SK-N-MC (cell line): ENCODE data around the gene ALOX12B.

ENCODE experiments used
- EZH2 ChIP-seq: fragments of 200-600 bp; sonication (generic); IDR thresholded peaks from one replicate; pipeline ENCODE4 v1.6.1; 2017; ENCODE audit warnings: antibody characterized with exemption
- FOXP2 ChIP-seq: optimal IDR thresholded peaks from 2 replicates; pipeline ENCODE3; 2011; ENCODE audit warnings: mild to moderate bottlenecking, moderate library complexity; ENCODE audit not compliant: insufficient read depth; ENCODE audit errors: extremely low read length, control extremely low read depth

GRCh38 chr17:8047769-8048110 lies 39.8 kb downstream of the ALOX12B start:
- TF ChIP-seq FOXP2, result no peak
- no peak for TF ChIP-seq EZH2
